Small intestine (tissue), 7 donors: Measurements from ENCODE around the gene KIAA0825. TPM values are rescaled to one million over a fixed set of nuclear protein-coding genes. Genes with fewer than 3 reads are reported as not detected.

ENCODE experiments used
- DNase-seq, 2 donors: peaks; one replicate each; pipeline versions ENCODE4 v3.0.0 to v3.0.0-alpha.2; 2013
- FAIRE-seq: peaks from 2 replicates; lab custom pipeline; 2012; peaks lifted over from hg19 to GRCh38; lab: Jason Lieb, UNC
- H3K27ac ChIP-seq, 3 donors: one replicate each; pipeline ENCODE4 v1.5.1; 2013; ENCODE audit warnings: low read length in 2 of 3, mild to moderate bottlenecking in 2 of 3, control low read depth in 1 of 3, inconsistent platforms in 1 of 3, low read depth in 1 of 3, moderate library complexity in 1 of 3
- H3K27me3 ChIP-seq, 3 donors: one replicate each; pipeline ENCODE4 v1.6.1; 2013; ENCODE audit warnings: low read length in 3 of 3, inconsistent platforms in 1 of 3; ENCODE audit not compliant: control insufficient read depth in 3 of 3, insufficient read depth in 3 of 3
- H3K36me3 ChIP-seq, 3 donors: one replicate each; pipeline ENCODE4 v1.6.1; 2013; ENCODE audit warnings: low read length in 3 of 3, inconsistent platforms in 1 of 3, low read depth in 1 of 3, mild to moderate bottlenecking in 1 of 3, moderate library complexity in 1 of 3; ENCODE audit not compliant: control insufficient read depth in 3 of 3, insufficient read depth in 2 of 3
- H3K4me1 ChIP-seq, 3 donors: one replicate each; pipeline ENCODE4 v1.6.1; 2013; ENCODE audit warnings: low read length in 2 of 3, inconsistent platforms in 1 of 3, low read depth in 1 of 3, mild to moderate bottlenecking in 1 of 3, moderate library complexity in 1 of 3; ENCODE audit not compliant: control insufficient read depth in 3 of 3, insufficient read depth in 2 of 3
- H3K4me3 ChIP-seq, 3 donors: one replicate each; pipeline ENCODE4 v1.5.1; 2013; ENCODE audit warnings: low read length in 3 of 3, control low read depth in 1 of 3, inconsistent platforms in 1 of 3, low read depth in 1 of 3, mild to moderate bottlenecking in 1 of 3, moderate library complexity in 1 of 3
- H3K9me3 ChIP-seq, 2 donors: one replicate each; pipeline ENCODE4 v1.6.1; 2013; ENCODE audit warnings: low read depth in 1 of 2, low read length in 1 of 2; ENCODE audit not compliant: control insufficient read depth in 2 of 2, insufficient read depth in 1 of 2
- WGBS, 3 donors: extraction: QIAGEN DNeasy Blood & Tissue Kit; methylation state at CpG; one replicate each; pipeline ENCODE4 v1.1.7; 2013; 5-methylcytosine and 5-hydroxymethylcytosine counted together
- polyA plus RNA-seq, 4 donors: library from polyadenylated mRNA; stranded (reverse) in 3 of 4; unstranded in 1 of 4; fragments of 200-250 nt in 3 of 4; fragments of 120-200 nt in 1 of 4; gene quantifications; one replicate each; pipeline versions ENCODE4 v1.2.1 to v1.2.3, GENCODE V29; 2013
- donor health status: healthy with polysubstance abuse.
- donor health status: control.
- donor health status: control.
- donor health status: Bipolar disorder and iron deficiency.
- donor health status: healthy.

The KIAA0825 gene
- polyA plus RNA-seq, 4 donors, result 0.51 to 2.6 (median 0.61) TPM

GRCh38 chr5:94310833-94311232 lies 307.6 kb downstream of the KIAA0825 start:
- H3K27me3 ChIP-seq, result no peaks in the 10 kb centered on the region
- H3K9me3 ChIP-seq, result no peaks in the 10 kb centered on the region
- no peak overlapping the region for H3K27ac ChIP-seq
- 71 to 86% (median 81%) methylated on average over 1 of the region's 1 CpG for WGBS, 3 donors
- FAIRE-seq (no peak), DNase-seq (no peak)
- no peaks in the 10 kb centered on the region for H3K36me3 ChIP-seq
- H3K4me3 ChIP-seq, result no peak overlapping the region
- H3K4me1 ChIP-seq, result peaks cover 0 to 5% (median 0%) of the 10 kb centered on the region in 3 donors

- 56 to 85% (median 56%) methylated on average over 1 of the region's 1 CpG for WGBS, 3 donors
- Histone ChIP-seq H3K36me3 (no peaks in the 10 kb centered on the region), H3K27ac (no peak overlapping the region), H3K4me1 (peaks cover 0 to 5% (median 0%) of the 10 kb centered on the region in 3 donors), H3K27me3 (no peaks in the 10 kb centered on the region), H3K9me3 (no peaks in the 10 kb centered on the region), H3K4me3 (no peak overlapping the region)
- FAIRE-seq (no peak), DNase-seq (no peak)
Observed at GRCh38 chr5:94309141-94309540, 309.3 kb downstream of the KIAA0825 start.

GRCh38 chr5:94308442-94308841 lies 310.0 kb downstream of the KIAA0825 start:
- H3K4me1 ChIP-seq, result peaks cover 0 to 1% (median 0%) of the 10 kb centered on the region in 3 donors
- WGBS, 3 donors, result 76 to 100% (median 83%) methylated on average over 1 of the region's 1 CpG
- no peaks in the 10 kb centered on the region for H3K36me3 ChIP-seq
- H3K27ac ChIP-seq, result no peak overlapping the region
- no peaks in the 10 kb centered on the region for H3K9me3 ChIP-seq
- FAIRE-seq (no peak), DNase-seq (peak in 1 of 2 donors; percentile 5)
- no peaks in the 10 kb centered on the region for H3K27me3 ChIP-seq
- H3K4me3 ChIP-seq, result no peak overlapping the region

GRCh38 chr5:94304146-94304545 lies 314.3 kb downstream of the KIAA0825 start:
- no peaks in the 10 kb centered on the region for H3K27me3 ChIP-seq
- no peak overlapping the region for H3K4me3 ChIP-seq
- no peaks in the 10 kb centered on the region for H3K36me3 ChIP-seq
- DNase-seq (no peak), FAIRE-seq (no peak)
- WGBS, 3 donors, result 86 to 91% (median 89%) methylated on average over 7 of the region's 7 CpGs
- H3K4me1 ChIP-seq, result no peaks in the 10 kb centered on the region
- no peaks in the 10 kb centered on the region for H3K9me3 ChIP-seq
- no peak overlapping the region for H3K27ac ChIP-seq

- DNase-seq, result no peak
- WGBS, 3 donors, result 85 to 91% (median 86%) methylated on average over 4 of the region's 4 CpGs
Observed at GRCh38 chr5:94288937-94289336, 329.5 kb downstream of the KIAA0825 start.

GRCh38 chr5:94285984-94286383 lies 332.4 kb downstream of the KIAA0825 start:
- no peaks in the 10 kb centered on the region for H3K9me3 ChIP-seq
- FAIRE-seq (no peak), DNase-seq (peak; percentile 67 to 90)
- H3K4me1 ChIP-seq, result peaks cover 0 to 16% (median 3%) of the 10 kb centered on the region in 3 donors
- H3K4me3 ChIP-seq, result no peak overlapping the region
- peak overlapping the region in 1 of 3 donors; percentile 58 for H3K27ac ChIP-seq
- H3K27me3 ChIP-seq, result no peaks in the 10 kb centered on the region
- no peaks in the 10 kb centered on the region for H3K36me3 ChIP-seq

More at GRCh38 chr5:94288937-94289336, 329.5 kb downstream of the KIAA0825 start:
- no peak for FAIRE-seq
- no peaks in the 10 kb centered on the region for H3K36me3 ChIP-seq
- H3K27me3 ChIP-seq, result no peaks in the 10 kb centered on the region
- no peak overlapping the region for H3K4me3 ChIP-seq
- H3K27ac ChIP-seq, result no peak overlapping the region
- H3K4me1 ChIP-seq, result peaks cover 0 to 16% (median 3%) of the 10 kb centered on the region in 3 donors
- H3K9me3 ChIP-seq, result no peaks in the 10 kb centered on the region

- H3K27me3 ChIP-seq, result no peaks in the 10 kb centered on the region
- H3K4me3 ChIP-seq, result no peak overlapping the region
- WGBS, 3 donors, result 77 to 92% (median 88%) methylated on average over 2 of the region's 2 CpGs
- no peaks in the 10 kb centered on the region for H3K36me3 ChIP-seq
- H3K27ac ChIP-seq, result no peak overlapping the region
- no peak for FAIRE-seq
- H3K9me3 ChIP-seq, result no peaks in the 10 kb centered on the region
- peaks cover 0 to 16% (median 3%) of the 10 kb centered on the region in 3 donors for H3K4me1 ChIP-seq
- DNase-seq, result no peak
Observed at GRCh38 chr5:94283093-94283492, 335.3 kb downstream of the KIAA0825 start.

GRCh38 chr5:94281236-94281801 lies 337.1 kb downstream of the KIAA0825 start:
- WGBS, 3 donors, result 88 to 95% (median 92%) methylated on average over 2 of the region's 2 CpGs
- peaks cover 0 to 8% (median 0%) of the 10 kb centered on the region in 3 donors for H3K4me1 ChIP-seq
- H3K9me3 ChIP-seq, result no peaks in the 10 kb centered on the region
- no peak overlapping the region for H3K4me3 ChIP-seq
- no peak for DNase-seq
- no peaks in the 10 kb centered on the region for H3K27me3 ChIP-seq
- H3K27ac ChIP-seq, result no peak overlapping the region
- H3K36me3 ChIP-seq, result no peaks in the 10 kb centered on the region
- no peak for FAIRE-seq

GRCh38 chr5:94276751-94277150 lies 341.7 kb downstream of the KIAA0825 start:
- Histone ChIP-seq H3K4me1 (peaks cover 0 to 4% (median 0%) of the 10 kb centered on the region in 3 donors), H3K9me3 (peaks cover 0 to 2% of the 10 kb centered on the region in 2 donors), H3K4me3 (no peak overlapping the region), H3K27ac (no peak overlapping the region), H3K36me3 (no peaks in the 10 kb centered on the region), H3K27me3 (no peaks in the 10 kb centered on the region)
- FAIRE-seq (no peak), DNase-seq (no peak)
- 83 to 90% (median 87%) methylated on average over 1 of the region's 1 CpG for WGBS, 3 donors
